ENCODE results near the gene PERCC1. TPM values are rescaled to one million over a fixed set of nuclear protein-coding genes. Genes with fewer than 3 reads are reported as not detected.
"Not testable (repeated sequence)": the region's sequence is repeated elsewhere in the genome, so short reads cannot be mapped to it uniquely, and the experiment has no call there.

The PERCC1 gene
- total RNA-seq, 1 donor from 2014 or later, result not detected

DNA sequence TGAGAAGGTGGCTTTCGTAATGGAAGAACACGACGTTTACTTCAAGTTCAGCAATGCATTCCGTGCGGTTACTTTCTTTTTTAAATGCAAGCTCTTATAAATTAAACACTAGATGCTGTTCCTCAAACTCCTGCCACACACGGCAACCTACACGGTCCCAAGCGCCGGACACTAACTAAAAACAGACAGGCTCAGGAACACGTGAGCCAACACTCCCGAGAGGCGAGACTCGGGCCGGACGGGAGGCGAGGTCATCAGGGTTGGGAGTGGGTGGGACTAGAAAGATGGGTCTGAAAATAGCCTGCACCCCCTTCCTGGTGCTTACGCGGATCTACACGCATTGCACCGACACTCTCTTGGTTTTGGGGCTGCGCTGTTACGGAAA lies 37.5 kb downstream of the PERCC1 start:
- DNase-seq (ENCODE audit: low read depth in 2 of 2), result no peak

DNA sequence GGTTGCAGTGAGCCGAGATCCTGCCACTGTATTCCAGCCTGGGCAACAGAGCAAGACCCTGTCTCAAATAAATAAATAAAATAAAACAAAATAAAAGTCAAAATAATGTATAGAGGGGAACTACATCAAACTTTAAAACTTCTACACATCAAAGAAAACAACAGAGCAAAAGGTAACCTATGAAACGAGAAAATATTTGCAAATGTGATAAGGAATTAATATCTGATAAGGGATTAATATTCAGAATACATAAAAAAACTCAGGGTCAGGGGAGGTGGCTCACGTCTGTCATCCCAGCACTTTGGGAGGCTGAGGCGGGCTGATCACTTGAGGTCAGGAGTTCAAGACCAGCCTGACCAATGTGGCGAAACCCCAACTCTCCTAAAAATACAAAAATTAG lies 38.3 kb downstream of the PERCC1 start:
- not testable (repeated sequence) for DNase-seq (ENCODE audit: low read depth in 2 of 2)

DNA sequence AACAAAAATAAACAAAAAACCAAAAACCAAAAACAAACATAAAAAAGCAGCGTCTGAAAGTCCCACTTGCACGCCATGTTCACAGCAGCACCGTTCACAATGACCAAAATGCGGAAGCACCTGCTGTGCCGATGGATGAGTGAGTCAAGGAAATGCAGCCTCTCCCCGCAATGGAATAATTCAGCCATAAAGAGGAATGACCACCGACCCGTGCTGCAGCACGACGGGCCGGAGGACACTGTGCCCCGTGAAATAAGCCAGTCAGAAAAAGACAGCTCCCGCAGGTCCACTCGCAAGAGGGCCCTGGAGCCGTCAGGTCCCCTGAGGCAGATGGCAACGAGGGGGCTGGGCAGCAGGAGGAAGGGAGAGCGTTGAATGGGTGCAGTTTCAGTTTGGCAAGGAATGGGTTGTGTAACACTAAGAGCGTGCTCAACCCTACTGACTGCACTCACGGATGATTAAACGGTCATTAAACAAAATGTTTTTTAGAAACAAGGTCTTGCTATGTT lies 38.9 kb downstream of the PERCC1 start:
- peak in 1 of 2 donors; percentile 68 for DNase-seq (ENCODE audit: low read depth in 2 of 2)

DNA sequence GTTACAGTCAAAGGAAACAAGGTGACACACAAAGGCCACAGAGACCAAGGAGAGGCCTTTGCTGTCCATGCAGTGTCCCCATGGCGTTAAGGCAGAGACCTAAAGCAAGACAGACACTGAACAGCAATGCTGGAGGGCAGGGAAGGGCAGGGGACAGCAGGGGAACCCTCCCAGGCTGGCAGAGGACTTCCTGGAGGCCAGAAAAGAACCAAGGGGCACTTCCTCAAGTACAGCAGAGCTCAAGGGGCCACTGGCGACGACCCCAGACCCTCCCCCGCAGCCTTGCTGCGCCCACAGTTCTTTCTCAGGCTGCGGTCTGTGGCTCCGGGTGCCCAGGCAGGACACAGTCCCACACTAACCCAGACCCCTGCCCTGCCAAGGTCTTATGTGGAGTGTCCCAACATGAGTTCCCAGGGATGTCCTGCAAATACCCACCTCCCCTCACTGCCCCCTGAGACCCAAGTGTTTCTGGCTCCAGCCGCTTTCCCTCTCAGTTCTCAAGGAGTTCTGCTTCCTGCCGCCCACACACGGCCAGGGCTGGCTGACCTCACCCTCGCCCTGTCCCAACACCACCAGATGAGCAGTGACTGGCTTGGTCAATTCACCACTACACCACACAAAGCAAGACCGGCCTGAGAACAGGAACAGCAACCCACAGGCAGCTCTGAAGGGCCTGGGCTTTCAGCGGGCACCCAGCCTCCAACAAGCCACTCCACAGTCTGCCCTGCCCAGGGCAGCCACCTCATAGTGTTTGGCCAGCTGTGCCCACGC lies 39.8 kb downstream of the PERCC1 start:
- peak in 1 of 2 donors; percentile 39 for DNase-seq (ENCODE audit: low read depth in 2 of 2)

DNA sequence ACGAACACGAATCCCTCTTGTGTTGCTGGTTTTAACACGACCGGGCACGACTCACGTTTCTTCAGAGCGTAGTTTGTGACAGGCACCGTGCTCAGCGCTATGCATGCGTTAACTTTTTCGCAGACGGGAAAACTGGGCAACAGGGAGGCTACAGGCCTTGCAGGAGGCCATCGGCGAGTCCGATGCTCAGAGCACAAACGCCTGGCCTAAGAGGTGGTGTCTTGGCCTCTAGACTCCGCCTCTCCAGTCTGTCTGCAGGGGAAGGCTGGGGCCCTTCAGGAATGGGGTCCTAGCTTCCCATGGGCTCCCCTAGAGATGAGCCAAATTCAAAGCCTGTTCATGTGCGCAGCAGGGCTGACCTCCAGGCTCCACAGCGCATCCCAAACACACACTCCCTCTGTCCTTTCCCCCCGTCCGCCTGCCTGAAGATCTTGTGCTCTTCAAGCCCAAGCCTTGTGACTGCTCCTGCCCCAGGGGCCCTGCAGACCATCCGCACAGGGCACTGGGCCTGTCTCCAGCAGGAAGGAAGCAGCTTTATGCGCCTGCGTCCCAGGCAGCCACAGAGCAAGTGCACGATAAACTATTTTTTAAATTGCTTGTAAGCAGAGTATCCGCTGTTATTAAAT lies 40.8 kb downstream of the PERCC1 start:
- peak in 1 of 2 donors; percentile 55 for DNase-seq (ENCODE audit: low read depth in 2 of 2)

DNA sequence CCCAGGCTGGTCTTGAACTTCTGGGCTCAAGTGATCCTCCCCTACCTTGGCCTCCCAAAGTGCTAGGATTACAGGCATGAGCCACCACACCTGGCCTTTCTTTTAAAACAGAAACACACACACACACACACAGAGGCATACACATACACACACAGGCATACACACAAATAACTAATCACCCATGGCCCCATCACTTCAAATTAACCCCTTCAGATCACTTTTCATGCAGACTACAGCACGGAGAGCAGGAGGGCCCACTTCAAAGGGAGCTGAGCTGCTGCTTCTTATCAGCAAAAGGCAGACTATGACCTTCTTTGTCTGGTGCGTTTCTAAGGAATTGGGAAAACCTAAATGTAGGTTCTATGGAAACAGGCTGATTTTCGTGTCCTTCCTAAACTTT lies 42.1 kb downstream of the PERCC1 start:
- DNase-seq (ENCODE audit: low read depth in 2 of 2), result no peak

DNA sequence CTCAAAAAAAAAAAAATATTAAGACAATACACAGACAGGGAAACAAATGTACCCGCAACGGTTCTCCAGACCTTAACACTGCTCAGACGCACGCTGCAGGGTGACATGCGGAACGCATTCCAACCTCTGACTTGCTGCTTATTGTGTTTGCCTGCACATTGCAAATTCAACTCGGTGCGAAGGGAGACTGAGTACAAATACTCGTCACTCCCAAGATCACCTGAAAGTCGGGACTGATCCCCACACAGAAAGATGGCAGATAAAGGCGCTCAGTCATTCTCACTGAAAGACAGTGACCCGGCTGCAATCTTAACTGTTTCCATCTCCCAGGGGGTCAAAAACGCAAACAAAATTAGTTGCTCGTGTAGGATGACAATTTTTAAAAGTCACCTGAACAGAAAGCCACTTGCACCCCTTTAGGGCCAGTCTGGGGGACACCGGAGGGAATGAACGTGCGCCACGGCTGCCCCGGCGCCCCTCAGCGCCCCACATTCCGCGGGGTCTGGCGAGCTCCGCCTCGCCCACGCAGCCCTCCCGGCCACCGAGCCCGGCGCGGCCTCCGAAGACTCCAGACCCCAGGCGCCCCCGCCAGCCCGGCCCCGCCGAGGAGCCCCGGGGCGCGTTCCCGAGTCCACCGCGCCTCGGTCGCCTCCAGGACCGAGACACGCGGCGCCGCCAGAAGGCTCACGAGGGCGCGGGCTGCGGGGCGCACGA lies 43.4 kb downstream of the PERCC1 start:
- DNase-seq (ENCODE audit: low read depth in 2 of 2), result peak; percentile 8 to 30

DNA sequence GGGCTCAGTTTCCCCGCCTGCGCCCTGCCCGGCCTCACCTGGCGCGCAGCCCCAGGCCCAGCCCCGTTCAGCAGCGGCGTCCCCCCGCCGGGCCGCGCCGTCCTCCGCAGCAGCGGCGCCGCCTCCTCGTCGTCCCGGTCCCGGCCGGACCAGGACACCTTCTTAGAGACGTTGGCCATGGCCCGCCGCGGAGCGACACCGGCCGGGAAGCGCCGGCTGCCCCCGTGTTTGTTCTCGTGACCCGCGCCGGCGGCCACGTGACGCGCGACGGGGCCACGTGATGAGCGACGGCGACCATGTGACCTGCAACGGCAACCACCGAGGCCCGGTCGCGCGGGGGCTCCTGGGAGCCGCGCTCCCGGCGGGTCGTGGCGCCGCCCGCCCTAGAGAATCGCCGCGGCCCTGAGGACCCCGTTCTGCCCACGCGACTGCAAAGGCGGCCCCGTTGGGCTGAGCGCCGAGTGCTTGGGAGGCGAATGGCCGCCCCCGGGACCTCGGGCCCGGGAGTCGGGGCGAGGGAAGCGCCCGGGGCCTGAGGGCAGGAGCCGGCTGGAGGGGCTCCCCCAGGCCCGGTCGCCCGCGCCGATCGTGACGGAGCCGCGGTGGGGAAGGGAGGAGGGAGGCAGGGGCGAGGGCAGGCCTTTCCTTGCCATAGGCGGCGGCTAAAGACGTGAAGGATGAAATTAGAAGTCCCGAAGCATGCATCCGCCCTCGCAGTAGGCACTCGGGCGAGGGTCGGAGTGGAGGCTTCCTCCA lies 44.1 kb downstream of the PERCC1 start, which contains the start of gene CLCN7:
Gene CLCN7 (minus strand): TSS at position 233 of the 756 bp plus-strand sequence. CDS start 54 bp downstream, at position 179.
- peak; percentile 92 to 95 for DNase-seq (ENCODE audit: low read depth in 2 of 2)

DNA sequence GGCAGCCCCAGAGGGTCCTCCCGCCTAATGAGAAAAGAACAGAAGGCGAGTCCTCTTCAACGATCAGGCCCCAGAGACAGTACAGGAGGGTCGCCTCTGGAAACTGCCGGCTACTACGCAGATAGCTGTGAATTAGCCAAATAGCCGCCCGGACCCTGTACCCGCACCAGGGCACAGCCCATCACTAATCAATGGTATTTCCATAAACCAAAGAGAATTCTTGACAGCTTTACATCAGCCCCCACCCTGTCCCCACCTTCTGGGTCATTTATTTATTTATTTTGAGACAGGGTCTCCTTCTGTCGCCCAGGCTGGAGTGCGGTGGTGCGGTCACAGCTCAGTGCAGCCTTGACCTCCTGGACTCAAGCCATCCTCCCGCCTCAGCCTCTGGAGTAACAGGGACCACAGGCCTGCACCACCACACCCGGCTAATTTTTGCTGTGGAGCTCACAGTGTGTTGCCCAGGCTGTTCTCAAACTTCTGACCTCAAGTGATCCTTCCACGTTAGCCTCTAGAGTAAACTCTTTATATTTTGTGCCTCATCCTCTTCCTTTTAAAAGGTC lies 44.8 kb downstream of the PERCC1 start:
- DNase-seq (ENCODE audit: low read depth in 2 of 2), result no peak

DNA sequence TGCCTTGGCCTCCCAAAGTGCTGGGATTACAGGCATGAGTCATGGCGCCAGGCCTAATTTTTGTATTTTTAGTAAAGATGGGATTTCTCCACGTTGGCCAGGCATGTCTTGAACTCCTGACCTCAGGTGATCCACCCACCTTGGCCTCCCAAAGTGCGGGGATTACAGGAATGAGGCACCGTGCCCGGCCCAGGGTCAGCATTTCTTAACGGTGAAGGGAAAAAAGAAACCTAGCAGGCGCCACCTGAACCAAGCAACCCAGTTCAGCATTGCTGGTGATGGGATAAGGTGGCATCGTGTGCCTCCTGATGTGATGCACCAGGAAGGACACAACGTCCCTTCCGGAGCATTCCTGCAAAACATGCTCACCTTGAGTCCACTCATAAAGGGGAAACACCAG lies 46.2 kb downstream of the PERCC1 start:
- no peak for DNase-seq (ENCODE audit: low read depth in 2 of 2)

DNA sequence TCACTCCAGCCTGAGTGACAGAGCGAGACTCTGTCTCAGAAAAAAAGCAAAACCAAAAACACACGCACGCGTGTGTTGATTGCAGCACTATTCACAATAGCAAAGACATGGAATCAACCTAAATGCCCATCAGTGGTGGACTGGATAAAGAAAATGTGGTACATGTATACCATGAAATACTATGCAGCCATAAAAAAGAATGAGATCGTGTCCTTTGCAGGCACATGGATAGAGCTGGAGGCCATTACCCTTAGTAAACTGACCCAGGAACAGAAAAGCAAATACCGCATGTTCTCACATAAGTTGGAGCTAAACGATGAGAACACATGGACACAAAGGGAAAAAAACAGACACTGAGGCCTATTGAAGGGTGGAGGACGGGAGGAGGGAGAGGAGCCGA lies 48.1 kb downstream of the PERCC1 start:
- DNase-seq (ENCODE audit: low read depth in 2 of 2), result not testable (repeated sequence)

DNA sequence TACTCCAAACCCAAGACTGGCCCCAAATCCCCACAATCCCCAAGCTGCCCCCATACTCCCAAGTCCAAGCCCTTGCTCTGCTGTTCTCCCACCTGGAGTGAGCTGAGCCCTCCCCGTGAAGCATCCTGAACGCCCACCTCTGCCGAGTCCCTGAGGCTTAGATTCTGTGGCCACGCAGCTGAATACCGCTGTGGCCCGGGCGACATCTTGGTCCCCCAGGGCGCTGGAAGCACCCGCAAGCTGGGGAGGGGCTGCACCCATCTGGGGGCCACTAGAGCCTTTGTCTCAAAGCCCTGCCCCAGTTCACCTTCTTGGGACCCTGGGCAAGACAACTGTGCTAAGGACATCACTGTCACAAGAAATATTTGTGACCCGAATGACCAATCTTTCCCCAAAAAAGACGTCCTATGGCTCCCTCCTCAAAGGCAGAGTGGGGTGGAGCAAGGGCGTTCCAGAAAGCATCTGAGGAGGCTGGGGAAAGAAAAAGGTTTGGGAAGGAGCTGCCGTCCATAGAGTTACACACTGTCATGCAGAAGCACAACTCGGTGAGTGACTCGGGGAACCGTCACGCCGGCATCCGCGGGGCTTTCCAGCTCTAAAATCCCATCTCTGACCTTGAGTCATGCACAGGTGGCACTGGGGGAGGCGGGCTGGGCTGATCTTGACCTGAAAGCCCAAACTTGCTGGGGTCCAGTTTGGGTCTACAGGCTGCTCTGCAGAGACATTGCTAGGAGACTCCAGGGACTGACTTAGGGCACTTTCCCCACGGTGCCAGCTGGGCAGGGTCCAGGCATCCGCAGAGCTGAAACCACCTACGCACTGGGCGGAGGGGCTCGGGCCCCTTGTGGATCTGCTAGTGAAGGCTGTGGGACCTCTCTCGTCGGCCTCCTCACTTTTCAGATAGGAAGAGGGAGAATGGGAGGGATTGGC lies 51.3 kb downstream of the PERCC1 start:
- peak in 1 of 2 donors; percentile 15 for DNase-seq (ENCODE audit: low read depth in 2 of 2)

Other genes with a start within 250 kb of the PERCC1 start
- gene TPSG1, start 205.8 kb upstream of the PERCC1 start, total RNA-seq, result not detected in 2 replicates
- gene TPSB2, start 200.9 kb upstream of the PERCC1 start, total RNA-seq, result not detected in 2 replicates
- gene TPSAB1, start 190.4 kb upstream of the PERCC1 start, total RNA-seq, result not detected in 2 replicates
- gene TPSD1, start 175.0 kb upstream of the PERCC1 start, total RNA-seq, result not detected in 2 replicates
- gene UBE2I, start 121.4 kb upstream of the PERCC1 start, total RNA-seq, result 29.6 and 35.3 TPM in 2 replicates
- gene BAIAP3, start 97.4 kb upstream of the PERCC1 start, total RNA-seq, result 1.2 and 1.3 TPM in 2 replicates
- 47.7 and 67.3 TPM in 2 replicates for gene TSR3, start 79.2 kb upstream of the PERCC1 start, total RNA-seq
- gene GNPTG, start 79.1 kb upstream of the PERCC1 start, total RNA-seq, result 19.2 and 31.7 TPM in 2 replicates
- gene UNKL, start 16.4 kb upstream of the PERCC1 start, total RNA-seq, result 3.9 and 5.6 TPM in 2 replicates
- 12.9 and 18.5 TPM in 2 replicates for gene UQCC4, start 10.3 kb upstream of the PERCC1 start, total RNA-seq
- gene CCDC154, start 13.5 kb downstream of the PERCC1 start, total RNA-seq, result under 0.01 and 0.40 TPM in 2 replicates
- gene CLCN7, start 44.0 kb downstream of the PERCC1 start, total RNA-seq, result 62.5 and 69.8 TPM in 2 replicates
- gene PTX4, start 57.9 kb downstream of the PERCC1 start, total RNA-seq, result under 0.01 TPM in 1 of 2 replicates, not detected in the other
- 10.2 and 17.9 TPM in 2 replicates for gene TELO2, start 62.3 kb downstream of the PERCC1 start, total RNA-seq
- 89.6 and 101 TPM in 2 replicates for gene TMEM204, start 102.6 kb downstream of the PERCC1 start, total RNA-seq
- gene IFT140, start 181.0 kb downstream of the PERCC1 start, total RNA-seq, result 10.7 and 17.5 TPM in 2 replicates
- 5.9 and 9.5 TPM in 2 replicates for gene CRAMP1, start 181.3 kb downstream of the PERCC1 start, total RNA-seq
- gene JPT2, start 247.2 kb downstream of the PERCC1 start, total RNA-seq, result 33.1 and 48.4 TPM in 2 replicates